ENCODE measurements around the gene NR2F1-AS1. TPM values are rescaled to one million over a fixed set of nuclear protein-coding genes. Genes with fewer than 3 reads are reported as not detected.

NR2F1-AS1 gene
- total RNA-seq, 4 donors from 2014 or later: 6.0 to 48.1 (median 14.4) TPM

DNA sequence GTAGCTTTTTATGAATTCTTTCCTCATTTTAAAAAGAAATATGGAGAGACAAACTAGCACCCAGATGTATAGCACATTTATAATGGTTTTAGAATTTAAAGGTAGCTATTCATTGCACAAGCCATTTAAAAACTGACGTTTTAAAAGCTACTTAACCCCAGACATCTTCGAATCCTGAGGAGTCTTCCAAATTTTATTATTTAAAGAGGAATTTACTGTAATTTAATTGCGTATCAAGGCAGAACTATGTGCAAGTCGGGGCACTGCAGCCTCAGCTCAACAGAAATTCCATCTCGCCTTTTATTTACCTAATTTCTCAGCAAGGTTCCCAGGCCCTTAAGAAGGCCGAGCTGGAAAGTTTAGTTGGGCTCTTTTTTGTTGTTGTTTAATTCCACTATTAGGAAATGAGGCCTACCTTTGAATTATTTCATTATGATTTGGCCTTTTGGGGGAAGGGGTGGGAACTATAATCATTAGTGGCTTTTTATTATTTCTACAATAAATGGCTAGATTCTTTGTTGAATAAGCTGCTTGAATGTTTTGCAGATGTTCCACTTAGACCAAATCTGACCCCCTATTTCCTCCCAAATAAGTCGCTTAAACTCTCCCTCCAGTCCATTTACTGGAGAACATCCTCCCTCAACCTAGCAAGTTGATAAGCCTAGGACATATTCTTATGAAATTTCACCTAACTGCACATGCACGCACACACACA is 22.2 kb upstream of the NR2F1-AS1 start:
- Histone ChIP-seq H3K36me3 (no peaks in the 10 kb centered on the region), H3K27me3 (peaks cover 57% of the 10 kb centered on the region), H3K4me3 (no peak overlapping the region), H3K27ac (peak overlapping the region in 3 of 4 donors; percentile 63 to 83 (median 79)), H3K9me3 (no peaks in the 10 kb centered on the region), H3K4me1 (peaks cover 0 to 21% (median 0%) of the 10 kb centered on the region in 3 donors)
- no peak for TF ChIP-seq CTCF (IDR thresholded peaks at IDR 0.05)
- no peak for TF ChIP-seq POLR2AphosphoS5 (IDR thresholded peaks at IDR 0.05)
- TF ChIP-seq EP300 (IDR thresholded peaks at IDR 0.05): no peak
- no peak for TF ChIP-seq POLR2A (IDR thresholded peaks at IDR 0.05)
- WGBS, 2 donors (ENCODE audit: low coverage in 1 of 2): 80 to 81% methylated on average over 8 of the region's 8 CpGs
- no peak for ATAC-seq

- Histone ChIP-seq H3K4me1 (peaks cover 0 to 14% (median 0%) of the 10 kb centered on the region in 3 donors), H3K27me3 (peaks cover 49% of the 10 kb centered on the region), H3K4me3 (no peak overlapping the region), H3K27ac (peak overlapping the region in 3 of 4 donors; percentile 21 to 83 (median 79)), H3K36me3 (no peaks in the 10 kb centered on the region), H3K9me3 (no peaks in the 10 kb centered on the region)
- TF ChIP-seq EP300 (IDR thresholded peaks at IDR 0.05): no peak
- WGBS, 2 donors (ENCODE audit: low coverage in 1 of 2): 46 to 65% methylated on average over 19 to 22 of the region's 39 CpGs
- ATAC-seq: no peak
Observed at GRCh38 chr5:93602241-93603077, 21.4 kb upstream of the NR2F1-AS1 start.

DNA sequence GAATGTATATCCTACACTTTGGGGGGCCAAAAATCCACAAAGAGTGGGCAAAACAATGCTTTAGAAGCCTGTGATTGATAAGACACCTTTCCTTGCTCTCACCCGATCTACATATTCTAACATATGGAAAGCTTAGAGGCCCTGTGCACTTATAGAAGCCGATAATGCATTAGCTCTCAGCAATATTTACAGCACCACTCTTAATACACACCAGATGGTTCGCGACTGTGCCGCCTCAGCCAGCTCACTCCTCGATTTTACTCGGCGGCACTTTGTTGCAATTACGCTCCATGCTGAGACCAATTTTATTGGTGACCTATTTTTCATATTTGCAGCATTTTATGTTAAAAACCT is 20.8 kb upstream of the NR2F1-AS1 start:
- H3K9me3 ChIP-seq: no peaks in the 10 kb centered on the region
- 32 to 69% methylated on average over 9 of the region's 9 CpGs for WGBS, 2 donors (ENCODE audit: low coverage in 1 of 2)
- H3K4me1 ChIP-seq: peaks cover 0 to 12% (median 0%) of the 10 kb centered on the region in 3 donors
- no peak for ATAC-seq
- H3K4me3 ChIP-seq: no peak overlapping the region
- TF ChIP-seq CTCF (IDR thresholded peaks at IDR 0.05): no peak
- no peak for TF ChIP-seq EP300 (IDR thresholded peaks at IDR 0.05)
- no peak for TF ChIP-seq POLR2A (IDR thresholded peaks at IDR 0.05)
- no peak for TF ChIP-seq POLR2AphosphoS5 (IDR thresholded peaks at IDR 0.05)
- H3K27me3 ChIP-seq: peaks cover 50% of the 10 kb centered on the region
- H3K36me3 ChIP-seq: no peaks in the 10 kb centered on the region
- peak overlapping the region in 3 of 4 donors; percentile 21 to 83 (median 79) for H3K27ac ChIP-seq

GRCh38 chr5:93601071-93601801 is 20.2 kb upstream of the NR2F1-AS1 start:
- H3K9me3 ChIP-seq: no peaks in the 10 kb centered on the region
- ATAC-seq: peak; percentile 39
- peak overlapping the region in 3 of 4 donors; percentile 21 to 83 (median 79) for H3K27ac ChIP-seq
- no peaks in the 10 kb centered on the region for H3K36me3 ChIP-seq
- WGBS, 2 donors (ENCODE audit: low coverage in 1 of 2): 78 to 86% methylated on average over 2 of the region's 3 CpGs
- peaks cover 46% of the 10 kb centered on the region for H3K27me3 ChIP-seq
- TF ChIP-seq POLR2A (IDR thresholded peaks at IDR 0.05) (no peak), CTCF (IDR thresholded peaks at IDR 0.05) (no peak), POLR2AphosphoS5 (IDR thresholded peaks at IDR 0.05) (no peak), EP300 (IDR thresholded peaks at IDR 0.05) (no peak)
- peaks cover 0 to 12% (median 0%) of the 10 kb centered on the region in 3 donors for H3K4me1 ChIP-seq
- no peak overlapping the region for H3K4me3 ChIP-seq
